Astrocyte of the hippocampus (primary cell): ENCODE results near the gene RPL14.
"Not testable (repeated sequence)": the region's sequence is repeated elsewhere in the genome, so short reads cannot be mapped to it uniquely, and the experiment has no call there.

Experiments used
- DNase-seq: peaks from one replicate; pipeline ENCODE4 v3.0.0; 2011; ENCODE audit warnings: low read depth, low spot score

Gene RPL14

GRCh38 chr3:40462838-40463237, 5.7 kb downstream of the RPL14 start:
- DNase-seq: not testable (repeated sequence)

- no peak for DNase-seq
These were observed 6.4 kb downstream of the RPL14 start for GRCh38 chr3:40463579-40463978.

- no peak for DNase-seq
These were observed 7.4 kb downstream of the RPL14 start for GRCh38 chr3:40464339-40465110.

- no peak for DNase-seq
These were observed 7.9 kb downstream of the RPL14 start for GRCh38 chr3:40465111-40465407.

GRCh38 chr3:40465456-40465855, 8.3 kb downstream of the RPL14 start:
- no peak for DNase-seq

- no peak for DNase-seq
These were observed 10.9 kb downstream of the RPL14 start for GRCh38 chr3:40468018-40468417.

- no peak for DNase-seq
These were observed 13.6 kb downstream of the RPL14 start for GRCh38 chr3:40470701-40471100.

- DNase-seq: peak; percentile 88
These were observed 19.6 kb downstream of the RPL14 start, which contains the start of gene ZNF619 for GRCh38 chr3:40476478-40477470. ZNF619 (plus strand) TSS chr3:40477122; CDS start chr3:40477980, 858 bp downstream.

GRCh38 chr3:40477666-40478065, 20.5 kb downstream of the RPL14 start:
- no peak for DNase-seq

GRCh38 chr3:40487172-40487571, 30.0 kb downstream of the RPL14 start:
- no peak for DNase-seq

GRCh38 chr3:40490916-40491315, 33.8 kb downstream of the RPL14 start:
- DNase-seq: no peak

- no peak for DNase-seq
These were observed 37.6 kb downstream of the RPL14 start for GRCh38 chr3:40494698-40495097.

GRCh38 chr3:40497288-40497687, 40.1 kb downstream of the RPL14 start:
- DNase-seq: no peak

GRCh38 chr3:40499952-40500351, 42.8 kb downstream of the RPL14 start:
- no peak for DNase-seq

GRCh38 chr3:40502034-40502433, 44.9 kb downstream of the RPL14 start:
- no peak for DNase-seq

GRCh38 chr3:40504636-40505430, 47.7 kb downstream of the RPL14 start:
- peak; percentile 82 for DNase-seq

- DNase-seq: peak; percentile 88
These were observed 48.7 kb downstream of the RPL14 start, which contains the start of gene ZNF620 for GRCh38 chr3:40505599-40506462. ZNF620 (plus strand) TSS chr3:40506039; CDS start chr3:40506353, 314 bp downstream.

- DNase-seq: no peak
These were observed 54.0 kb downstream of the RPL14 start for GRCh38 chr3:40511031-40511718.

- peak; percentile 66 for DNase-seq
These were observed 59.1 kb downstream of the RPL14 start for GRCh38 chr3:40516201-40516600.

- DNase-seq: no peak
These were observed 60.9 kb downstream of the RPL14 start for GRCh38 chr3:40518067-40518466.
